Measurements from ENCODE around the gene SKIC2.
"Not testable (repeated sequence)": the region's sequence is repeated elsewhere in the genome, so short reads cannot be mapped to it uniquely, and the experiment has no call there.

GRCh38 chr6:31980195-31980876 lies 21.4 kb downstream of the SKIC2 start:
- not testable (repeated sequence) for TF ChIP-seq POLR2A, CTCF (IDR thresholded peaks at IDR 0.05)
